MM.1S (cell line): Measurements from ENCODE around the gene SGK1.

Source experiments
- DNase-seq: peaks from one replicate; pipeline ENCODE4 v3.0.0-alpha.2; 2015
- H2AFZ ChIP-seq: fragments of 300-600 bp; sonication (generic); 2 replicates; pipeline ENCODE4 v1.6.0; 2016; ENCODE audit warnings: antibody characterized with exemption, low read length
- H3F3A ChIP-seq: fragments of 300-600 bp; sonication (generic); 2 replicates; pipeline ENCODE4 v1.6.1; 2016; ENCODE audit warnings: mild to moderate bottlenecking, antibody characterized with exemption, low read length, moderate library complexity, mixed read lengths; ENCODE audit not compliant: insufficient read depth
- H3K27ac ChIP-seq: fragments of 300-600 bp; sonication (generic); 2 replicates; pipeline ENCODE4 v1.5.1; 2016; ENCODE audit warnings: mild to moderate bottlenecking, low read length
- H3K27me3 ChIP-seq: fragments of 300-600 bp; sonication (generic); replicated peaks from 2 replicates; pipeline ENCODE4 v1.6.0; 2016; ENCODE audit warnings: low read length; ENCODE audit not compliant: insufficient read depth
- H3K36me3 ChIP-seq: fragments of 300-600 bp; sonication (generic); replicated peaks from 2 replicates; pipeline ENCODE4 v1.6.1; 2016; ENCODE audit warnings: mild to moderate bottlenecking, low read length, mixed read lengths; ENCODE audit not compliant: insufficient read depth
- H3K4me1 ChIP-seq: fragments of 300-600 bp; sonication (generic); 2 replicates; pipeline ENCODE4 v1.6.1; 2016; ENCODE audit warnings: low read length, mixed read lengths
- H3K4me2 ChIP-seq: fragments of 300-600 bp; sonication (generic); 2 replicates; pipeline ENCODE4 v1.6.0; 2016; ENCODE audit warnings: low read depth, low read length
- H3K4me3 ChIP-seq: fragments of 300-600 bp; sonication (generic); 2 replicates; pipeline ENCODE4 v1.5.1; 2016; ENCODE audit warnings: low read length, mixed read lengths
- H3K79me2 ChIP-seq: fragments of 300-600 bp; sonication (generic); 2 replicates; pipeline ENCODE4 v1.6.1; 2016; ENCODE audit warnings: mixed run types, low read length, mixed read lengths
- H3K9ac ChIP-seq: fragments of 300-600 bp; sonication (generic); 2 replicates; pipeline ENCODE4 v1.6.1; 2016; ENCODE audit warnings: low read length, mixed read lengths
- H3K9me2 ChIP-seq: fragments of 300-600 bp; sonication (generic); replicated peaks from 2 replicates; pipeline ENCODE4 v1.6.1; 2016; ENCODE audit warnings: mild to moderate bottlenecking, low read length, mixed read lengths; ENCODE audit not compliant: insufficient read depth
- H3K9me3 ChIP-seq: fragments of 300-600 bp; sonication (generic); replicated peaks from 2 replicates; pipeline ENCODE4 v1.6.1; 2016; ENCODE audit warnings: mild to moderate bottlenecking, low read length, mixed read lengths; ENCODE audit not compliant: insufficient read depth
- H4K20me1 ChIP-seq: fragments of 300-600 bp; sonication (generic); 2 replicates; pipeline ENCODE4 v1.6.1; 2016; ENCODE audit warnings: mild to moderate bottlenecking, low read length, moderate library complexity, mixed read lengths; ENCODE audit not compliant: insufficient read depth
- CTCF ChIP-seq: fragments of 300-600 bp; sonication (generic); IDR thresholded peaks from 2 replicates; pipeline ENCODE4 v1.5.1; 2016; ENCODE audit warnings: antibody characterized with exemption, low read length, mixed read lengths
- EZH2 ChIP-seq: fragments of 300-600 bp; sonication (generic); optimal IDR thresholded peaks from 2 replicates; pipeline ENCODE3; 2017; ENCODE audit warnings: low read depth, mild to moderate bottlenecking, antibody characterized with exemption, low read length, mixed read lengths
- EZH2phosphoT487 ChIP-seq: fragments of 300-600 bp; sonication (generic); IDR thresholded peaks from 2 replicates; pipeline ENCODE4 v1.6.1; 2018; ENCODE audit warnings: antibody characterized with exemption, low read length

Gene SGK1

GRCh38 chr6:134138226-134138975 is 179.5 kb downstream of the SGK1 start:
- Histone ChIP-seq H4K20me1 (no peaks in the 10 kb centered on the region), H3F3A (no peaks in the 10 kb centered on the region), H3K9me3 (no peaks in the 10 kb centered on the region), H3K4me1 (peaks cover 1% of the 10 kb centered on the region), H2AFZ (no peak overlapping the region), H3K4me2 (no peak overlapping the region), H3K9me2 (no peaks in the 10 kb centered on the region), H3K79me2 (no peaks in the 10 kb centered on the region), H3K36me3 (no peaks in the 10 kb centered on the region), H3K9ac (no peak overlapping the region), H3K27ac (no peak overlapping the region), H3K4me3 (no peak overlapping the region), H3K27me3 (no peaks in the 10 kb centered on the region)
- TF ChIP-seq EZH2phosphoT487: no peak
- no peak for TF ChIP-seq CTCF
- no peak for DNase-seq

GRCh38 chr6:134134654-134135053 is 183.3 kb downstream of the SGK1 start:
- peaks cover 12% of the 10 kb centered on the region for H3K4me1 ChIP-seq
- no peaks in the 10 kb centered on the region for H3K9me3 ChIP-seq
- H3K9me2 ChIP-seq: no peaks in the 10 kb centered on the region
- no peak overlapping the region for H3K9ac ChIP-seq
- no peak overlapping the region for H3K4me3 ChIP-seq
- no peaks in the 10 kb centered on the region for H3K79me2 ChIP-seq
- DNase-seq: no peak
- no peaks in the 10 kb centered on the region for H4K20me1 ChIP-seq
- no peaks in the 10 kb centered on the region for H3K27me3 ChIP-seq
- no peak overlapping the region for H3K4me2 ChIP-seq
- H3K36me3 ChIP-seq: no peaks in the 10 kb centered on the region
- no peaks in the 10 kb centered on the region for H3F3A ChIP-seq
- no peak overlapping the region for H2AFZ ChIP-seq
- H3K27ac ChIP-seq: no peak overlapping the region
- TF ChIP-seq CTCF (no peak), EZH2phosphoT487 (no peak), EZH2 (no peak)

- Histone ChIP-seq H3K4me1 (peaks cover 12% of the 10 kb centered on the region), H3K4me2 (peak overlapping the region; percentile 23), H3K79me2 (no peaks in the 10 kb centered on the region), H3K4me3 (no peak overlapping the region), H3K9me3 (no peaks in the 10 kb centered on the region), H3K27ac (no peak overlapping the region), H4K20me1 (no peaks in the 10 kb centered on the region), H3K27me3 (no peaks in the 10 kb centered on the region), H3K36me3 (no peaks in the 10 kb centered on the region), H3K9ac (no peak overlapping the region), H3K9me2 (no peaks in the 10 kb centered on the region), H3F3A (no peaks in the 10 kb centered on the region), H2AFZ (no peak overlapping the region)
- TF ChIP-seq CTCF (no peak), EZH2 (no peak), EZH2phosphoT487 (no peak)
- peak; percentile 76 for DNase-seq
Observed at GRCh38 chr6:134132494-134133141, 185.3 kb downstream of the SGK1 start.
